HT1080 (cell line): ENCODE data around the gene NFE2L3. TPM values are rescaled to one million over a fixed set of nuclear protein-coding genes. Genes with fewer than 3 reads are reported as not detected.
"Not testable (repeated sequence)": the region's sequence is repeated elsewhere in the genome, so short reads cannot be mapped to it uniquely, and the experiment has no call there.

Source experiments
- DNase-seq: peaks from one replicate; pipeline ENCODE4 v3.0.0-alpha.2; 2015; ENCODE audit warnings: low read depth
- total RNA-seq: library from RNA; depleted of rRNA; stranded (reverse); fragments of >200 nt; shearing (Covaris generic); gene quantifications from 2 replicates; pipeline ENCODE4 v1.2.3, GENCODE V29; 2014

NFE2L3 gene
- total RNA-seq, 1 experiment from 2014 or later: 25.4 TPM

DNA sequence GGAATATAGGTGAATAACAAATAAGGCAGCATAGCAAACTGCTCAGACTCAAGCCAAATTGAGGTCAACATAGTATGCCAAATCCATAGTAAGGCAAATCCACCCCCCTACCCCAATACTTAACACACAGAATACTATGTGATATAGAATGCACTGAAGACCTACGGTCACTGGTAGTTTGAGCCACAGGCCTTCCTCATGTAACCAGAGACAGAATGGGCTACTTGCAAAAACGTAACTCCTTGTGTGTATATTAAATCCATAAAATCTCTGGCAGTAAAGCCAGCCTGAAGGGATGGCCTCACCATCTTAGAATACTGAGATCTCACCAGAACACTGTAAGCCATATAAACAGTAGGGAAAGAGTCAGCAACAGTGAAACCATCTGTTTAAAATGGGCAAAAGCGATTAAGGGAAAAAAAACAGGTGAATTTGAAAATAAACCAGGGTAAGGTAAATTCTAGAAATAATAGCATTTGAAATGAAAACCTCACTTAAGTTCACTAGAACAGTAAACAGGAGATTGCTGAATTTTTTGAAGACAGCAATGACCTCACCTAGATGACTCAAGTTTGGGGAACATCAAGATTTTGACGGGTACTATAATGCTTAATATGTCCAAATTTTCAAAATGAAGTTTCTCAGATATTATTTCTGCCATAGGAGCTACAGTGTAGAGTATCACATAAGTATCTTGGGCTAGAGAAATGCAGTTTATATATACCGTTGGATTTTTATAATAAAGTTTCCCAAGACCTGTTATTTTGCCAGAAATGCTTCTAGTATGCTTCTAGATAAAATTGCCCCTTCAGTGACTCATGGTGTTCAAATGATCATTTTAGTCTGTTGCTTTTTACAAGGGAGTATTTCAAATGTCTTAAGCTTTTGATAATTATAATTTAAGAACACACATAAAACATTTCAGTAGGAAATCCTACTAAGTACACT is 34.6 kb downstream of the NFE2L3 start:
- no peak for DNase-seq

DNA sequence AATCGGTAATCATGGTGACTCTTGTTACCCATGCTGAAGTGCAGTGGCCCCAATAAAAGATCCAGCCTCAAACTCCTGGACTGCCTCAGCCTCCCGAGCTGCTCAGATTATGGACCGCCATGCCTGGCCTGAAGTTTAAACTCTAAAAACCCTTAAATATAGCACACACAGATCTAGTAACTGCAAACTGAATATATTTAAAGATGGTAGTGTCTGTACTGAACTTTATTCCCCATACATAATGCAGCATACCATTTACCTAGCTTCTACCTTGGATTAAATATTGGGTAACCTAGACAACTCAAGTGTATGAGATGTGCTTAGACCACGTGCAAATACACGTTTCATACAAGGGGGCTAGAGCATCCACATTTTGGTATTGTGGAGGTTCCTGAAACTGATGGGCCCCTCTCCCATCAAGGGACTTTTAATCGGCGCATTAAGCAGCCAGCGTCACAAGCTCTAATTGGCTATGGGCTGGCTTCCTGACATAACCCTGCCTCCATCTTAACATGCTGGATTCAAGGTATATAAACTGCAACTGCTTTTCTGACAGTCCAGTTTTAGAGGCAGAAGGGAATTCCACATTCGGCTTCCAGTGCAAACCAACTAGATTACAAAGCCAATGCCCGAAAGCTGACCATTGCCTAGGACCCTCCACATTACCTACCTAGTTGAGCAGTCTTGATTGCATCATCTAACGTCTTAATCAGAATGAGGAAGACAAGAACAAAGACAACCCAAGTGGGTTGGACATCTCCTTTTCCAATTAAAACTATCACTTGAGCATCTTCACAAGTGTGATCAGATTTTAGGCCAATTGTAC is 35.6 kb downstream of the NFE2L3 start:
- DNase-seq: no peak

DNA sequence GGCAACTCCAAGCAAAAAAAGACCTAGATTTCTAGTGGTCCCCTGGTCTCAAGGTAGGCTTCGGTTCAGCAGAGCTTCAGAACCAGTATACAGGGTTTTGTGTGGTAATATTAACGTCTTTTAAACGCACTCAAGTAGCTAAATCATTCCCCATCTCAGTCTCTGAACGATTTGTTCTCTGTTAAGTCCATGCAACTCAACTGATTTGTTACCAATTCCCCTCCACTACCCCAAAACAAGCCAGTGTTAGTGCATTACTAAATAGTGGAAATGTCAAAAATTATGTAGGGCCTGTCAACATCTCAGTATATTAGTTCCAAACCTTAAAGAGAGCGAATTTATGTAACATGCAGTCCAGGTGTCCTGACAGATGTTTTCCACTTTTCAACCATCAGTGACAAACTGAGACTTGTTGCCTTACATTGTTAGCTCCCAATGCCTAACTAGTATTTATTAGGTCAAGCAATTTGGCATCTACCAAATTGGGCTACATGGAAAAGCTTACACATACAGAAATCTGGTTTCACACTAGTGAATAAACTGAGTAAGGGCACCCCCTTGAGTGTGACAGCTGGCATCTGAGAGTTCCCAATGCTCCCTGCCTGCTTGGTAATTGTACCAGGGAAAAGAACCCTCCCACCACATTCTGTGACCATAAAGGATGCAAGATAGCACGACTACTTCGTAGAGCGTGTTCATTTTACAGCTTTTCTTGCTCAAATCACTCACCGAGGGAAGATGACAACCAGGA is 36.4 kb downstream of the NFE2L3 start:
- DNase-seq: no peak

DNA sequence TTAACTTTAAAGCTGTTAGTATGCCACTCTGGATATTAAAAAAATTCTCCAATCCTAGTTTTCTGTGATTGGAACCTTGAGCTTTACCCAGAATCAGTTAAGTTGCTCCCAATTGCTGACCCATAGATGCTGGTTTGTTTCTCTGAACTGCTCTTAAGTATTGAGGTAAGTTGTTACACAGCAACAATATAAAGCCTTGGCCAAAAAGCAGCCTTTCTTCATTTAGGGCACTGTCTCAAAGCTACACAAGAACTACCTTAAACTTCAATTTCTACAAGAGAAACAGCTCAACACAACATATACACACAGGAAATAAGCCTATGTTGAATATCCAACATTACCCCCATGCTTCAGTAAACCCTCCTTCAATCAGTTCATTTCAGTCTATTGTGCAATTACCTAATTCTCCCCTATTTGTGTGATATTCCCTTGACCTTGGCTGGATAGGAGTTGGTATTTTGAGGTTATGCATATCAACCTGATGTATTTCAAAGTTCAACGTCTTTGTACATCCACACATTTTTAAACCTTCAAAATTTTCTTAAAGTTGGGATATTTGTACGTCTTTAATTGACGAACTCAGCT is 37.1 kb downstream of the NFE2L3 start:
- no peak for DNase-seq

DNA sequence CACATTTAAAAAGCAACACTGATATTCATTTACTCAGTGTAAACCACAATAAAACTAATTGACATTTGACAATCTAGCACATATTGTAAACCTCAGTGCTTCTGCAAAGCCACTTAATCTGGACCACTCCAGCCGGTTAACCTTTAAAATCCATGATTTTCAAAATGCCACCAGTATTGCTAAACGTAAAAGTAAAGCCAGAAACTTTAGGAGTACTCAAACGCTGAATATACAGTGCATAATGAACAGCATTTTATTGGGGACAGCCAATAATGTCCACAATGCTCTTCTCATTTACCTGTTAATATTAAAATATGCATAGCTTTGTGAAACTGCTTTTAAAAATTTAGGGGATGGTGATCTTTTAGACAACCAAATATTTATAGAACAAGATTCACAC is 37.7 kb downstream of the NFE2L3 start:
- no peak for DNase-seq

DNA sequence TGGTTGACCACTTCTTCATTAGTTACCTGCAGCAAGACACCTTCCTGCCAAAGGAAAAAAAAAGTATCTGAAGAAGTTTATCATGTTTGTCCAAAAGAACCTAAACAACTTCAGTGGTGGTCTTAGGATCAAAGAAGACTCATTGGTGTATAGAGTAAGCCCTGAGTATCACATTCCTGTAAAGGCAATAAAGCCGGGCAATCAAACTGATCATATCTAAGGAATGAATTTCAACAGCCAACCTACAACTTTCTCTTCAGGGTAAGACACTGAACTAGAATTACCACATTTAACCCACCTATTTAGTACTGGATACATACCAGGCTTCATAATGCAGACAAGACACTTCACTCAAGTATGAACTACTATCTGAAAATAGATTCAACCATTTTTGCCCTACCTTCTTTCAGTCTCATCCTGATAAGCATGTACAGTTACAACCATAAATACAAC is 38.4 kb downstream of the NFE2L3 start:
- no peak for DNase-seq

DNA sequence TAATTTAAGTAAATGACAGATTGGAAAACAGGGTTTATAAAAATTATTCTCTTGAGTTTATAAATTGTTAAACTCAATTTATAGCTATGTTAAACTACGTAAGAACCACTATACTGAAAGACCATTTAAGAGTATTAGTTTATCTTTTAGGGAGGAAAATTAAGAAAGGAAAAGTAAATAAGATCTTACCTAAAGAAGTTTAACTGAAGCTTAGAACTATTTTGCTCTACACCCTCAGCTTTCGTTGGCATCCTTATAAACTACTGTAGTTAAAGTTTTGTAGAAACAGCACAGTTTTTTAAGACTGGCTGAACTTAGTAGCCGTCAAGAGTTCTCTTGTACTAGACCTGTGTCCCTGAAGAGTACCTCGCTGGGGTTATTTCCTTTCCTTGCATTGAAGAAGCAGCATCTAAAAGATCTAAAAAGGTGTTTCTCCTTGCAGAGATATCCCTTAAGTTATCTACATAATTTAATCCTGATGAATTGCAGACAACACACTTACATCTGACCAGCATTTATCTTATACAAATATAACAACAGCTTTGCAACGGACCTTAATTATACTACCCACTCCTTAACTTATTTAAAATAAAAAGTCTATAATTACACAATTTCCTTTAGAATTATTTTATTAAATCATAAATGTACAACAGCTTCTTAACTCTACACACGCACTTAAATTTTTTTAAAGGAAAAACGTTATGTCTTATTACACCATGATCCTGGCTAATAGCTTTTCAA is 39.4 kb downstream of the NFE2L3 start:
- DNase-seq: no peak

DNA sequence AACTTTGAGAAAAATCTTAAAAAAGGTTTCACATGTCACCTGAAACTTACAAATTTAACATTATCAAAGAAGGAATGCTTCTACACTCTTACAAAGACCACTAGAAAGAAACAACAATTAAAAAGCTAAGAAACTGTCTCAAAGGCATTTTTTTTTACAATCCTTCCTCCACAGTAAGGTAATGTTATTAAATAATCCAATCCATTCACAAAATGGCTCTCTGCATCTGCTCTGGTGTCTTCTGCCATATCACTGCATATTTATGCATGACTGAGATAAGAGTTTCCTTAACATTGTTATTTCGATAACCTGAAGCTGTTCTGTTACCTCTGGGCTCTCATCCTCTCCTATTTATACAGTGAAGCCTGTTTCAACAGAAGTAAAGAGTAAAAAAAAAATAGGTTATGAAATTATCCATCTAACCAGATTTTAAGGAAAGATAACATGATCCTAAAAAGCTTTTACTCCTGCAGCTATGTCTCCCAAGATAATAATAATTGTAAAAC is 40.0 kb downstream of the NFE2L3 start:
- DNase-seq: no peak

DNA sequence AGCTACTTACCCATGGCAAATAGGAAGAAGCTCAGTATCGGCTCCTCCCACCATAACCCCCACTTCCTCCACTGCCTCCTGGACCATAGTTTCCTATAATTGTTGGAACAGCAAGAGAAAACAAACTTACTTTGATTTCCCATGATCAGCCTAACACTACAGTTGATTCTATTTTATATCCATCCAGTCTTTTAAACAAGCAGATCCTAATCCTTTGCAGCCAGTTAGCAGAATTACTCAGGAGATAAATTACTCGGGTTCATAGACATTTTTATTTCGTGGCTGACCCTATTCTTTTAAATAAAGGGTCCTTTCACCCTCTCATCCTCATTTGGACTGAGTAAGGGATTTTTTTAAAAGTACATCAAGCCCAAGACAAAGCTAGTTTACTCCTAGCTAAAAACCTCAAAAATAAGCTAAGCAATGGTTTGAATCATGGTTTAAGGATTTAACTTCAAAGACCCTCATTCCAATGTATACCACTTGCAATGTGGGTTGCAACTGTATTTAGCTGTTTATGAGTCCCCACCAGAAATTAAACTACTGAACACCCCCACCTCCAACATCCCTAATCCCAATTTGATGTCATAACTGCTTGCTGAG is 40.6 kb downstream of the NFE2L3 start:
- no peak for DNase-seq

DNA sequence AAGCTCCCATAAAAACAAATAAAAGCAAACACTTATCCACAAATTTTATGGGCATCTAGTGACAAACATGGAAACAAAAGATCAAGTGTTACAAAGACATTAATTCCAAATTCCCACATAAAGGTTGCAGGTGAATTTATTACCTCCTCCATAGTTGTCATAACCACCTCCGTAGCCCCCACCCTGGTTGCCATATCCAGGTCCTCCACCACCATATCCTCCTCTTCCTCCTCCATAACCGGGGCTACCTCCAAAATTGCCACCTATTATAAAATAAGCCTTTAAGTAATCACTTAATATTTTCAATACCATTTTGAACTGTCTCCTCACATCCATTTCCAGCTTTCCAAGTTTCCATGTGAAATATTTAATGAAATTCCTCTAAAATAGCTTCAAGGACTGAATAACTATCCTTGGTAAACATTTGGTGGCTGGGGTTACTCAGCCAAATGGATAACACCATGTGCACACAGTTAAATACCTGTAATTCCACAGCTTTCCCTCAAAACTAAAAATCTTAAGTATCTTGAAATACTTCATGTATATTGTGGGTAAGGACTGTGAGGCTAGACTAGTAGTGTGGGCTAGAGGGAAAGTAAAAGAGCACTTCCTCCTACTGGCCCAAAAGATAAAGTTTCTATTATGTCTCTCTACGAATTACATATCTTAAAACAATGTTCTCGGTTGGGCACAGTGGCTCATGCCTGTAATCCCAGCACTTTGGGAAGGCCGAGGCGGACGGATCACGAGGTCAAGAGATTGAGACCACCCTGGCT is 41.6 kb downstream of the NFE2L3 start:
- DNase-seq: no peak

DNA sequence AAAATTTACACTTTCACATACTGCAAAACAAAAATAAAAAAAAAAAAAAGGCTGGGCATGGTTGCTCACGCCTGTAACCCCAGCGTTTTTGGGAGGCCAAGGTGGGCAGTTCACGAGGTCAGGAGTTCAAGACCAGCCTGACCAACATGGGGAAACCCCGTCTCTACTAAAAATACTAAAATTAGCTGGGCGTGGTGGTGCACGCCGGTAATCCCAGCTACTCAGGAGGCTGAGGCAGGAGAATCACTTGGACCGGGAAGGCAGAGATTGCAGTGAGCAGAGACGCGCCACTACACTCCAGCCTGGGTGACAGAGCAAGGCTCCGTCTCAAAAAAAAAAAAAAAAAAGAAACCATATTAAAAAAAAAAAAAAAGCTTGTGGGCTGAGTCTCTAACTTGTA is 42.8 kb downstream of the NFE2L3 start:
- not testable (repeated sequence) for DNase-seq

DNA sequence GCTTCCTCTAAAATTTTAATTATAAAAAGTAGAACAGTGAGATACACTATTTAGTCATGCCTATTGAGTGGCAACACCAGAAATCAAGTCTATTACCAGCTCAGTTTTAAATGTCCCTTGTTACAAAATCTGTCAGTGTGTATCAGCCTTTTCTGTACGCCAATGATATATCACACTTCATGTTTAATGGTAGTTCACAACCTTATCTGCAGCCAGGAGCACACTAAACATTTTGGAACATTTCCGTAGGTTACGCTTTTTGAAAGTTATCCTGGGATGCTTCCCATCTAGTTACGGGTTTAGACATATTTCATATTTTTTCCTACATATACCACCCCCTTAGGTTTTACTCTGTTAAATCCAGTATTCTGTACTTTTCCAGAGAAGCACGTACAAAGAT is 43.2 kb downstream of the NFE2L3 start:
- no peak for DNase-seq

DNA sequence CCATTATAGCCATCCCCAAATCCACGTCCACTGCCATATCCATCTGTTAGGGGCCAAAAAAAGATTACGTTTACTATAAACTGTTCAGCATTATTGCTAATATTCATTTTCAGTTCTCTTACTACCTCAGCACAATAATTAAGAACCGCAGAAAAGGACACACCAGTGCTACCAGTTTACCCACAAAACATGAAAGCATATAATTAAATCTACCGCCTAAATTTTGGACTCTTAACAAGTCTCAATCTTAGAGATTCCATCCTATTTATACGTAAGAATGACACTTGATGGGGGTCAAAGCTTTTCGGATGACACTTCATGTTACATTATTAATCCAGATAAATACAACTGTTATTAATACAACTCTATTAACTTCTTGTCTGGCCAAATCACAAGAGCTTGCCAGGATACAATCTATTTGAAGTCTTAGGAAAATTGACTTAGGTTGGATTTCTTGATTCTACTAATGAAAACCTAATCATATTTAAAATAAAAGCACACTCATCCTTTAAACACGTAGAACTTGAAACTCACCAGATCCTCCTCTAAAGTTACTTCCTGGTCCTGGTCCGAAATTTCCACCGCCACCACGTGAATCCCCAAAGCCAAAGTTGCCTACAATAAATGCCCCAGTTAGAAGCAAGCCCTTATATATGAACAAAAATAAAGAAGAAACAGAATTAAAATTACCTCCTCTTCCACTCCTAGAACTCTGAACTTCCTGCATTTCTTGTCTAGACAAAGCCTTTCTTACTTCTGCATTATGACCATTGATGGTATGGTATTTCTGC is 44.1 kb downstream of the NFE2L3 start:
- DNase-seq: no peak

DNA sequence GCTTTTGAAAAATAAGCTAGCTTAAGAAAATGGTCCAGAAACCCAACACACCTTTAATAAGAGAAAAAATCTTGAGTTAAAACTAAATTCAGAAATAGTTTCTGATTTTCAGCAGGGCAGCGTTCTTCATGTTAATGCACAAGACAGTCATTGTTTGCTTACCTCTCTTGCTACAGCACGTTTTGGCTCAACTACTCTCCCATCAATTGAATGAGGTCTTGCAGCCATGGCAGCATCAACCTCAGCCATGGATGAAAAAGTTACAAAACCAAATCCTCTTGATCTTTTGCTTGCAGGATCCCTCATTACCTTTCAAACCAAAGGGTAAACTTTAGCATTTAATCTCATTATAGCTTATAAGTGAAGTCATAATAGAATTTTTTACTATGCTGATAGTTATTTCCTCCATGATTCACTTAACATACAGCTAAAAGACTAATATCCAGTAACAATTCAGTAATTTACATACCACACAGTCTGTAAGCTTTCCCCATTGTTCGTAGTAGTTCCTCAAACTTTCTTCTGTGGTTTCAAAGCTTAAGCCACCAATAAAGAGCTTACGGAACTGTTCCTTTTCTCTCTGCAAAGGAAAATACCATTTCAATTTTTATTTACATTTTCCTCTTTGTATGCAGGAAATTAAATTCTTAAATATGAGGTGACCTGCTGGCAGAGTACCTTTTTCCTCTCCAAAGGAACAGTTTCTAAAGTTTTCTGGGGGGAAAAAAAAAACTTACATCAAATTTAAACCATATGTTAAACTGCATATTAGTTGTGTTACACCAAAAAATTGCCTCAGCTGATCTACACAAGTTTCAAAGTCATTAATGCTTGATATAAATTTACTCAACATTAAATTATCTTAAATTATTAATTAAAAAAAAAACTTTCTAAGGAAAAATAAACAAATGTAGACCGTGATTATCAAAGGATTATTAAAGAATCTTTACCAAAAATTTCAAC is 45.4 kb downstream of the NFE2L3 start:
- no peak for DNase-seq

DNA sequence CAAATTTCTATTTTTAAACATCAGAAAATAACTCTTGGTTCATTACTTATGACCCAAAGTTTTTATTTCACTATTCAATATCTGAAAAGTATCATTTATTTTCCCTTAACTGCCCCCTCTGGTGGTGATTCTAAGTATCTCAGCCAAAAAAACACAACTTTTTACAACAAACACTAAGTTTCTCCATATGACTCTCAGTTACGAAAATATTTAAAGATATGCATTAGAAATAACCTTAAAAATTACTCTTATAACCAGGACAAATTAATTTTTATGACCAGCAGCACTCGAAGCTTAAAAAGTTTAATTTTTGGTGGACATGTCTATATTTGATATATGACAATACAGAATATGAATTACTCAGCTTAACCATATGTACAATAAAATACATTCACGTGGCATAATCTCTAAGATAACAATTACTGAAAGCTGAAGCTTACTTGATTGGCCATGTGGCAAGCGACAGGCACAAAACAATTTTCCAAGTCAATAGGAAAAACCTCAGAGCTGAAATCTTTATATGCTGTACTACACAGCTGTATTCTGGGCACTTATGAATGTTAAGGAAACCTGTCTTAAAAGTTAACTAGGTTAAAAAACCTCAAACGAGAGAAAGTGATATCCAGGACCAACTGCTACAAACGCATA is 46.3 kb downstream of the NFE2L3 start:
- peak; percentile 39 for DNase-seq

DNA sequence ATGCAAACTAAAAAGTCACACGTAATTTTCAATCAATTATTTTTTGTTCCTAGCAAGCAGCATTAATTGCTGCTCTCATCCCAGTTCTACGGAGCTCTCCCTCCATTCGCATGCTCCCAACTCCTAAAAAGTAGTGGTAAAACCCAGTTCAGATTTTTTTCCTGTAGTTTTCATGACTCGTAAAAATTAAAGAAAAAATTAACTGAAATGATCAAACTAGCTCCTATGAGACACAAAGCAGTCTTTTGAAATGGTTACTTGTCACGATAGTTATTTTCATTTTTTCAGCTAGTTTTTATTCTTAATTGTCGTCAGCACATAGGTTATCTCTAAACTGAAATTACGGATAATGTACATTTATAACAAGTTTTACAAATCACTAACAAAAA is 46.8 kb downstream of the NFE2L3 start:
- DNase-seq: no peak
